ENCODE data around the gene HIVEP3.

- no peak for TF ChIP-seq ZNF280D (tag by site-specific recombination; IDR thresholded peaks at IDR 0.05)
- TF ChIP-seq ZBTB8A (tag by site-specific recombination; IDR thresholded peaks at IDR 0.05) = no peak
- TF ChIP-seq ZNF354C (tag by site-specific recombination; IDR thresholded peaks at IDR 0.05; ENCODE audit: borderline replicate concordance, low read depth) = no peak
- no peak for TF ChIP-seq ZNF248 (tag by site-specific recombination; IDR thresholded peaks at IDR 0.05)
- no peak for TF ChIP-seq YY1 (tag by site-specific recombination; IDR thresholded peaks at IDR 0.05)
- TF ChIP-seq ZNF837 (tag by site-specific recombination; IDR thresholded peaks at IDR 0.05) = no peak
- no peak for TF ChIP-seq REPIN1 (tag by site-specific recombination; IDR thresholded peaks at IDR 0.05; ENCODE audit: low read depth)
- no peak for TF ChIP-seq TCF7L2 (IDR thresholded peaks at IDR 0.05; ENCODE audit: borderline replicate concordance, low read depth, low read length)
- TF ChIP-seq ZNF792 (tag by site-specific recombination; IDR thresholded peaks at IDR 0.05) = no peak
- TF ChIP-seq ZNF404 (tag by site-specific recombination; IDR thresholded peaks at IDR 0.05) = no peak
- TF ChIP-seq REST (tag by site-specific recombination; IDR thresholded peaks at IDR 0.05) = no peak
- TF ChIP-seq MYNN (tag by site-specific recombination; IDR thresholded peaks at IDR 0.05; ENCODE audit: borderline replicate concordance) = no peak
- no peak for TF ChIP-seq ZBTB17 (tag by site-specific recombination; IDR thresholded peaks at IDR 0.05)
Measured at GRCh38 chr1:41892301-41892781, 26.4 kb downstream of the HIVEP3 start.

Data from HEK293 (cell line).